HepG2 (cell line): ENCODE results near the gene UAP1. TPM values are rescaled to one million over a fixed set of nuclear protein-coding genes. Genes with fewer than 3 reads are reported as not detected.

Experiments
- ADNP ChIP-seq: sonication (generic); formaldehyde crosslinking; IDR thresholded peaks from 2 replicates; pipeline ENCODE4 v1.4.0; 2020; ENCODE audit warnings: missing genetic modification reagents
- IRF2 ChIP-seq: IDR thresholded peaks from 2 replicates; pipeline ENCODE4 v1.6.1; 2018; ENCODE audit warnings: missing genetic modification reagents, missing compliant biosample characterization
- MXD4 ChIP-seq: IDR thresholded peaks from 2 replicates; pipeline ENCODE4 v1.6.1; 2016; ENCODE audit warnings: mild to moderate bottlenecking, missing biosample characterization, missing genetic modification reagents
- POGZ ChIP-seq: sonication (generic); formaldehyde crosslinking; IDR thresholded peaks from 2 replicates; pipeline ENCODE4 v1.4.0; 2020; ENCODE audit warnings: mild to moderate bottlenecking, missing genetic modification reagents
- RCOR2 ChIP-seq: IDR thresholded peaks from 2 replicates; pipeline ENCODE4 v1.6.1; 2016; ENCODE audit warnings: missing biosample characterization, missing genetic modification reagents
- SALL2 ChIP-seq: sonication (generic); formaldehyde crosslinking; IDR thresholded peaks from 2 replicates; pipeline ENCODE4 v1.8.1; 2023; ENCODE audit warnings: mild to moderate bottlenecking, missing genetic modification reagents, inconsistent platforms
- SKI ChIP-seq: fragments of 450-650 bp; IDR thresholded peaks from one replicate; pipeline ENCODE4 v1.6.1; 2018; ENCODE audit warnings: mild to moderate bottlenecking; ENCODE audit not compliant: partially characterized antibody
- SNAI1 ChIP-seq: sonication (generic); formaldehyde crosslinking; IDR thresholded peaks from 2 replicates; pipeline ENCODE4 v1.5.0; 2020; ENCODE audit warnings: mild to moderate bottlenecking, missing genetic modification reagents, borderline replicate concordance
- SRSF1 ChIP-seq: fragments of 200-400 bp; formaldehyde crosslinking; optimal IDR thresholded peaks from 2 replicates; pipeline ENCODE3; 2017; ENCODE audit warnings: mild to moderate bottlenecking, low read depth, low read length, moderate library complexity
- ZNF557 ChIP-seq: sonication (generic); formaldehyde crosslinking; IDR thresholded peaks from 2 replicates; pipeline ENCODE4 v1.4.0; 2020; ENCODE audit warnings: missing genetic modification reagents
- ZNF644 ChIP-seq: IDR thresholded peaks from 2 replicates; pipeline ENCODE4 v1.6.1; 2016; ENCODE audit warnings: low read depth
- ZNF674 ChIP-seq: sonication (generic); formaldehyde crosslinking; IDR thresholded peaks from 2 replicates; pipeline ENCODE4 v1.5.0; 2020; ENCODE audit warnings: low read depth, mild to moderate bottlenecking, missing genetic modification reagents
- ZNF841 ChIP-seq: sonication (generic); formaldehyde crosslinking; IDR thresholded peaks from 2 replicates; pipeline ENCODE4 v1.8.1; 2023; ENCODE audit warnings: missing genetic modification reagents, borderline replicate concordance
- polyA plus RNA-seq, 8 experiments: library from polyadenylated mRNA; depleted of rRNA in 3 of 8; stranded (reverse) in 7 of 8; unstranded in 1 of 8; fragments of >200 nt; fragmentation: Illumina TruSeq in 4 of 8; extraction: Trizol in 4 of 8; gene quantifications; 2 replicates each; pipeline versions ENCODE4 v1.2.1 to v1.2.3, GENCODE V29; 2011 to 2016; ENCODE audit warnings: low read depth in 4 of 8, missing spikeins in 1 of 8, mixed read lengths in 1 of 8; ENCODE audit not compliant: insufficient read depth in 1 of 8
- total RNA-seq, 5 experiments: library from RNA; depleted of rRNA; stranded (reverse); fragments of >200 nt; fragmentation: Illumina TruSeq; extraction: Trizol; gene quantifications; 2 replicates each; pipeline ENCODE4 v1.2.3, GENCODE V29; 2016; ENCODE audit warnings: low read depth in 1 of 5
- TF ChIP-seq, protein P1 (sequence below): sonication (generic); formaldehyde crosslinking; conservative IDR thresholded peaks from 2 replicates; pipeline ENCODE4 v1.4.0; 2020; ENCODE audit warnings: mild to moderate bottlenecking, missing genetic modification reagents, moderate library complexity
- TF ChIP-seq, protein P2 (sequence below): IDR thresholded peaks from 2 replicates; pipeline ENCODE4 v1.6.1; 2016
- TF ChIP-seq, protein P3 (sequence below): sonication (generic); formaldehyde crosslinking; IDR thresholded peaks from 2 replicates; pipeline ENCODE4 v1.5.0; 2020; ENCODE audit warnings: mild to moderate bottlenecking, missing genetic modification reagents, moderate library complexity
- TF ChIP-seq, protein P4 (sequence below): sonication (generic); formaldehyde crosslinking; IDR thresholded peaks from 2 replicates; pipeline ENCODE4 v1.4.0; 2020; ENCODE audit warnings: missing genetic modification reagents
- TF ChIP-seq, protein P5 (sequence below): sonication (generic); formaldehyde crosslinking; IDR thresholded peaks from 2 replicates; pipeline ENCODE4 v1.4.0; 2020; ENCODE audit warnings: missing genetic modification reagents
- TF ChIP-seq, protein P6 (sequence below): IDR thresholded peaks from 2 replicates; pipeline ENCODE4 v1.6.1; 2016; ENCODE audit warnings: mild to moderate bottlenecking, missing biosample characterization, missing genetic modification reagents

Gene UAP1
- total and polyA plus RNA-seq, 2 of the 13 experiments (the other 11 are each of a cell fraction or from before 2014, with no cell fraction given): 48.4 to 117 TPM

DNA sequence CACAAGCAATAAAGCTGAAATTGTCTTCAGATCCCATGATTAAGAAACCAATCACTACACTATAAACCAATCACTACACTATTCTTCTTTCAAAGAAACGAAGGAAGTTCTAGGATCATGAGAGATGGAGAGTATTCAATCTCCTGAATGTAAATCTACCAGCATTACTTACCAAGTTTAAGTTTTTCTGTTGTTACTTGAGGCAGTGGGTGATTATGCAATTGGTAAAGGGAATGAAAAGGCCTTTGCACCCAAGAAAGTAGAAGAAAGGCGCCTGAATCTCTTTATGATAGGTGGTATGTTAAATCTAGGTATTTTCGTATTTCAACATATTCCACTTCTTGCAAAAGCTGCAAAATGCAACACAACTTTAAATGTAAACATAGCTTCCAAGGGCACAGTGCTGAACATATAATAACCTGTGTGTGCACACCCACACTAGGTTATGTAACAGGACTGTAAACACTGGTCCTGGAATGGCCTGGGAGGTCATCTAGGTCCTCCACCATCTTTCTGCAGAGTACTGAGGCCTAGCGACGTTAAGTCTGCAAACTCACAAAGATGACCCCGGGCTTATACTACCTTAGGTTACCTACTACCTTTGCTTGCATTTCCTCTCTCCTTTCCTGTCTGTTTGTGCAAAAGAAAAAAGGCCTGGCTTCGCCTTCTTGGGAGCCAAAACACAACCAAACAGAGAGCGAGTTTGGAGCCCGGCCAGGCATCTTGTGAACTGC, 1.1 kb upstream of the UAP1 start (continued):
- TF ChIP-seq, protein P1, sequence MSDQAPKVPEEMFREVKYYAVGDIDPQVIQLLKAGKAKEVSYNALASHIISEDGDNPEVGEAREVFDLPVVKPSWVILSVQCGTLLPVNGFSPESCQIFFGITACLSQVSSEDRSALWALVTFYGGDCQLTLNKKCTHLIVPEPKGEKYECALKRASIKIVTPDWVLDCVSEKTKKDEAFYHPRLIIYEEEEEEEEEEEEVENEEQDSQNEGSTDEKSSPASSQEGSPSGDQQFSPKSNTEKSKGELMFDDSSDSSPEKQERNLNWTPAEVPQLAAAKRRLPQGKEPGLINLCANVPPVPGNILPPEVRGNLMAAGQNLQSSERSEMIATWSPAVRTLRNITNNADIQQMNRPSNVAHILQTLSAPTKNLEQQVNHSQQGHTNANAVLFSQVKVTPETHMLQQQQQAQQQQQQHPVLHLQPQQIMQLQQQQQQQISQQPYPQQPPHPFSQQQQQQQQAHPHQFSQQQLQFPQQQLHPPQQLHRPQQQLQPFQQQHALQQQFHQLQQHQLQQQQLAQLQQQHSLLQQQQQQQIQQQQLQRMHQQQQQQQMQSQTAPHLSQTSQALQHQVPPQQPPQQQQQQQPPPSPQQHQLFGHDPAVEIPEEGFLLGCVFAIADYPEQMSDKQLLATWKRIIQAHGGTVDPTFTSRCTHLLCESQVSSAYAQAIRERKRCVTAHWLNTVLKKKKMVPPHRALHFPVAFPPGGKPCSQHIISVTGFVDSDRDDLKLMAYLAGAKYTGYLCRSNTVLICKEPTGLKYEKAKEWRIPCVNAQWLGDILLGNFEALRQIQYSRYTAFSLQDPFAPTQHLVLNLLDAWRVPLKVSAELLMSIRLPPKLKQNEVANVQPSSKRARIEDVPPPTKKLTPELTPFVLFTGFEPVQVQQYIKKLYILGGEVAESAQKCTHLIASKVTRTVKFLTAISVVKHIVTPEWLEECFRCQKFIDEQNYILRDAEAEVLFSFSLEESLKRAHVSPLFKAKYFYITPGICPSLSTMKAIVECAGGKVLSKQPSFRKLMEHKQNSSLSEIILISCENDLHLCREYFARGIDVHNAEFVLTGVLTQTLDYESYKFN (CRISPR knock-in tag): peak; percentile 75
- TF ChIP-seq SNAI1 (CRISPR knock-in tag) (peak; percentile 42; the same call in 1 of the 2 replicates), POGZ (CRISPR knock-in tag) (peak; percentile 80), ZNF644 (peak; percentile 90; the same call in 1 of the 2 replicates), SALL2 (CRISPR knock-in tag) (no peak), ZNF557 (CRISPR knock-in tag) (peak; percentile 91), ZNF674 (0 out of 2 replicates have a peak, but pooled peaks have one; percentile 51), ADNP (no peak), RCOR2 (peak; percentile 87), MXD4 (CRISPR knock-in tag) (no peak; the same call in none of the 2 replicates), SRSF1 (no peak), SKI (peak; percentile 89), ZNF841 (CRISPR knock-in tag) (no peak), IRF2 (peak; percentile 89)
- TF ChIP-seq, protein P2, sequence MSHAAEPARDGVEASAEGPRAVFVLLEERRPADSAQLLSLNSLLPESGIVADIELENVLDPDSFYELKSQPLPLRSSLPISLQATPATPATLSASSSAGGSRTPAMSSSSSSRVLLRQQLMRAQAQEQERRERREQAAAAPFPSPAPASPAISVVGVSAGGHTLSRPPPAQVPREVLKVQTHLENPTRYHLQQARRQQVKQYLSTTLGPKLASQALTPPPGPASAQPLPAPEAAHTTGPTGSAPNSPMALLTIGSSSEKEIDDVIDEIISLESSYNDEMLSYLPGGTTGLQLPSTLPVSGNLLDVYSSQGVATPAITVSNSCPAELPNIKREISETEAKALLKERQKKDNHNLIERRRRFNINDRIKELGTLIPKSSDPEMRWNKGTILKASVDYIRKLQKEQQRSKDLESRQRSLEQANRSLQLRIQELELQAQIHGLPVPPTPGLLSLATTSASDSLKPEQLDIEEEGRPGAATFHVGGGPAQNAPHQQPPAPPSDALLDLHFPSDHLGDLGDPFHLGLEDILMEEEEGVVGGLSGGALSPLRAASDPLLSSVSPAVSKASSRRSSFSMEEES (CRISPR knock-in tag): peak; percentile 53; the same call in 1 of the 2 replicates
- TF ChIP-seq, protein P3, sequence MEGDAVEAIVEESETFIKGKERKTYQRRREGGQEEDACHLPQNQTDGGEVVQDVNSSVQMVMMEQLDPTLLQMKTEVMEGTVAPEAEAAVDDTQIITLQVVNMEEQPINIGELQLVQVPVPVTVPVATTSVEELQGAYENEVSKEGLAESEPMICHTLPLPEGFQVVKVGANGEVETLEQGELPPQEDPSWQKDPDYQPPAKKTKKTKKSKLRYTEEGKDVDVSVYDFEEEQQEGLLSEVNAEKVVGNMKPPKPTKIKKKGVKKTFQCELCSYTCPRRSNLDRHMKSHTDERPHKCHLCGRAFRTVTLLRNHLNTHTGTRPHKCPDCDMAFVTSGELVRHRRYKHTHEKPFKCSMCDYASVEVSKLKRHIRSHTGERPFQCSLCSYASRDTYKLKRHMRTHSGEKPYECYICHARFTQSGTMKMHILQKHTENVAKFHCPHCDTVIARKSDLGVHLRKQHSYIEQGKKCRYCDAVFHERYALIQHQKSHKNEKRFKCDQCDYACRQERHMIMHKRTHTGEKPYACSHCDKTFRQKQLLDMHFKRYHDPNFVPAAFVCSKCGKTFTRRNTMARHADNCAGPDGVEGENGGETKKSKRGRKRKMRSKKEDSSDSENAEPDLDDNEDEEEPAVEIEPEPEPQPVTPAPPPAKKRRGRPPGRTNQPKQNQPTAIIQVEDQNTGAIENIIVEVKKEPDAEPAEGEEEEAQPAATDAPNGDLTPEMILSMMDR (CRISPR knock-in tag): no peak
- TF ChIP-seq, protein P4, sequence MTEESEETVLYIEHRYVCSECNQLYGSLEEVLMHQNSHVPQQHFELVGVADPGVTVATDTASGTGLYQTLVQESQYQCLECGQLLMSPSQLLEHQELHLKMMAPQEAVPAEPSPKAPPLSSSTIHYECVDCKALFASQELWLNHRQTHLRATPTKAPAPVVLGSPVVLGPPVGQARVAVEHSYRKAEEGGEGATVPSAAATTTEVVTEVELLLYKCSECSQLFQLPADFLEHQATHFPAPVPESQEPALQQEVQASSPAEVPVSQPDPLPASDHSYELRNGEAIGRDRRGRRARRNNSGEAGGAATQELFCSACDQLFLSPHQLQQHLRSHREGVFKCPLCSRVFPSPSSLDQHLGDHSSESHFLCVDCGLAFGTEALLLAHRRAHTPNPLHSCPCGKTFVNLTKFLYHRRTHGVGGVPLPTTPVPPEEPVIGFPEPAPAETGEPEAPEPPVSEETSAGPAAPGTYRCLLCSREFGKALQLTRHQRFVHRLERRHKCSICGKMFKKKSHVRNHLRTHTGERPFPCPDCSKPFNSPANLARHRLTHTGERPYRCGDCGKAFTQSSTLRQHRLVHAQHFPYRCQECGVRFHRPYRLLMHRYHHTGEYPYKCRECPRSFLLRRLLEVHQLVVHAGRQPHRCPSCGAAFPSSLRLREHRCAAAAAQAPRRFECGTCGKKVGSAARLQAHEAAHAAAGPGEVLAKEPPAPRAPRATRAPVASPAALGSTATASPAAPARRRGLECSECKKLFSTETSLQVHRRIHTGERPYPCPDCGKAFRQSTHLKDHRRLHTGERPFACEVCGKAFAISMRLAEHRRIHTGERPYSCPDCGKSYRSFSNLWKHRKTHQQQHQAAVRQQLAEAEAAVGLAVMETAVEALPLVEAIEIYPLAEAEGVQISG (CRISPR knock-in tag): no peak
- TF ChIP-seq, protein P5, sequence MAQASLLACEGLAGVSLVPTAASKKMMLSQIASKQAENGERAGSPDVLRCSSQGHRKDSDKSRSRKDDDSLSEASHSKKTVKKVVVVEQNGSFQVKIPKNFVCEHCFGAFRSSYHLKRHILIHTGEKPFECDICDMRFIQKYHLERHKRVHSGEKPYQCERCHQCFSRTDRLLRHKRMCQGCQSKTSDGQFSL (CRISPR knock-in tag): peak; percentile 25; the same call in 1 of the 2 replicates
- TF ChIP-seq, protein P6, sequence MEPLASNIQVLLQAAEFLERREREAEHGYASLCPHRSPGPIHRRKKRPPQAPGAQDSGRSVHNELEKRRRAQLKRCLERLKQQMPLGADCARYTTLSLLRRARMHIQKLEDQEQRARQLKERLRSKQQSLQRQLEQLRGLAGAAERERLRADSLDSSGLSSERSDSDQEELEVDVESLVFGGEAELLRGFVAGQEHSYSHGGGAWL (CRISPR knock-in tag): no peak
